Activated T-cell treated with anti-CD3 and anti-CD28 coated beads for 4 hours (primary cell): ENCODE measurements around the gene CLIC6.
A peak's percentile ranks its signal among the peaks of the same experiment; 100 is the strongest.
"Not testable (repeated sequence)": the region's sequence is repeated elsewhere in the genome, so short reads cannot be mapped to it uniquely, and the experiment has no call there.

Source experiments
- DNase-seq: peaks from one replicate; pipeline ENCODE4 v3.0.0-alpha.2; 2020

CLIC6 gene

DNA sequence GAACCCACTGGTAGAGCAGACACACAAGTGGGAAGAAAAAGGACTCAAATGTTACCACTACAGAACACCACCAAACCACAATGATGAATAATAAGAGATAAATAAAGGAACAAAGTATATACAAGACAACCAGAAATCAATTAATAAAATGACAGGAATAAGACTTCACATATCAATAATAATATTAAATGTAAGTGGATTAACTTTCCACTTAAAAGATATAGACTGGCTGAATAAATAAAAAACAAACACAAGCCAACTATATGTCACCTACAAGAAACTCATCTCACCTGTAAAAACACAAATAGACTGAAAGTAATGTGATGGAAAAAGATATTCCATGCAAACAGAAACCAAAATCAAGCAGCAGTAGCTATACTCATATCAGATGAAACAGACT is 6.9 kb upstream of the CLIC6 start:
- no peak for DNase-seq

DNA sequence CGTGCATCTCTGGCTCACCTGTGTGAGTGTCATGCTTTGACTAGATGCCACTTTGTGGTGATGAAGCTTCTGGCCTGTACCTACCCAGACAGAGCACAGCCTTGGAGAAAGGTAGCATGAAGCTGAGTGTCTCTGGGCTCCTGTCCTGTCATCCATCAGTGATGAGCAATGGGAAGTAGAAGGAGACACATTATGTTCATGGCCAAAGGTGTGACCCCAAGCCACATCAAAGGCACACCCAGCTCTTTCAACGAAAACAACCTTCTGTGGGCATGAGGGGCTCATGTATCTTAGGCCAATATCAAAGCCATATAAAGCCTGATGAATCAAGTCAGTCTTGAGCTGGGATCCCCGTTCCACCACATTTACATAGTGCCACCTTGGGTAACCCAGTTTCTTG is 1.0 kb upstream of the CLIC6 start:
- no peak for DNase-seq

DNA sequence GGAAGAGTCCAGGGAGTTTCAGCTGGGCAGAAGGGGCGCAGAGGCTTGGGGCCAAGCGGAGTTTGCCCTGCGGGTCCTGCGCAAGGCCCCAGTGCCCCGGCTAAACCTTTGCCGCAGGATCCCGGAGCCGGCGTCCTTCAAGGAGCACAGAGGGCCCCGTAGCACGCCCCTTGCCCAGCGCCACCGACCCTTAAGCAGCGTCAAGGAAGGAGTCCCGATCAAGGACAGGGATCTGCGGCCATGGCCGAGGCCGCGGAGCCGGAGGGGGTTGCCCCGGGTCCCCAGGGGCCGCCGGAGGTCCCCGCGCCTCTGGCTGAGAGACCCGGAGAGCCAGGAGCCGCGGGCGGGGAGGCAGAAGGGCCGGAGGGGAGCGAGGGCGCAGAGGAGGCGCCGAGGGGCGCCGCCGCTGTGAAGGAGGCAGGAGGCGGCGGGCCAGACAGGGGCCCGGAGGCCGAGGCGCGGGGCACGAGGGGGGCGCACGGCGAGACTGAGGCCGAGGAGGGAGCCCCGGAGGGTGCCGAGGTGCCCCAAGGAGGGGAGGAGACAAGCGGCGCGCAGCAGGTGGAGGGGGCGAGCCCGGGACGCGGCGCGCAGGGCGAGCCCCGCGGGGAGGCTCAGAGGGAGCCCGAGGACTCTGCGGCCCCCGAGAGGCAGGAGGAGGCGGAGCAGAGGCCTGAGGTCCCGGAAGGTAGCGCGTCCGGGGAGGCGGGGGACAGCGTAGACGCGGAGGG is 520 bp downstream of the CLIC6 start:
- no peak for DNase-seq

DNA sequence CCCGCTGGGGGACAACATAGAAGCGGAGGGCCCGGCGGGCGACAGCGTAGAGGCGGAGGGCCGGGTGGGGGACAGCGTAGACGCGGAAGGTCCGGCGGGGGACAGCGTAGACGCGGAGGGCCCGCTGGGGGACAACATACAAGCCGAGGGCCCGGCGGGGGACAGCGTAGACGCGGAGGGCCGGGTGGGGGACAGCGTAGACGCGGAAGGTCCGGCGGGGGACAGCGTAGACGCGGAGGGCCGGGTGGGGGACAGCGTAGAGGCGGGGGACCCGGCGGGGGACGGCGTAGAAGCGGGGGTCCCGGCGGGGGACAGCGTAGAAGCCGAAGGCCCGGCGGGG is 1.1 kb downstream of the CLIC6 start:
- DNase-seq: not testable (repeated sequence)

DNA sequence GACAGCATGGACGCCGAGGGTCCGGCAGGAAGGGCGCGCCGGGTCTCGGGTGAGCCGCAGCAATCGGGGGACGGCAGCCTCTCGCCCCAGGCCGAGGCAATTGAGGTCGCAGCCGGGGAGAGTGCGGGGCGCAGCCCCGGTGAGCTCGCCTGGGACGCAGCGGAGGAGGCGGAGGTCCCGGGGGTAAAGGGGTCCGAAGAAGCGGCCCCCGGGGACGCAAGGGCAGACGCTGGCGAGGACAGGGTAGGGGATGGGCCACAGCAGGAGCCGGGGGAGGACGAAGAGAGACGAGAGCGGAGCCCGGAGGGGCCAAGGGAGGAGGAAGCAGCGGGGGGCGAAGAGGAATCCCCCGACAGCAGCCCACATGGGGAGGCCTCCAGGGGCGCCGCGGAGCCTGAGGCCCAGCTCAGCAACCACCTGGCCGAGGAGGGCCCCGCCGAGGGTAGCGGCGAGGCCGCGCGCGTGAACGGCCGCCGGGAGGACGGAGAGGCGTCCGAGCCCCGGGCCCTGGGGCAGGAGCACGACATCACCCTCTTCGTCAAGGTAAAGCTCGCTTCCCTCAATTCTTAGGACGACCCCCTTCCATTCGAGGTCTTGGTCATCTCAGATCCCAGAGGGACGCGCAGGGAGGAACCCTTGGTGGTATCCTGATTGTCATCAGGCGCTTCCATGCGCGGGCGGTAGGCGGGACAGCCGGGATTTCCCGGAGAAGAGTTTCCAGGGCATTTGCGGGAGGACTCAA is 1.6 kb downstream of the CLIC6 start:
- DNase-seq: no peak

DNA sequence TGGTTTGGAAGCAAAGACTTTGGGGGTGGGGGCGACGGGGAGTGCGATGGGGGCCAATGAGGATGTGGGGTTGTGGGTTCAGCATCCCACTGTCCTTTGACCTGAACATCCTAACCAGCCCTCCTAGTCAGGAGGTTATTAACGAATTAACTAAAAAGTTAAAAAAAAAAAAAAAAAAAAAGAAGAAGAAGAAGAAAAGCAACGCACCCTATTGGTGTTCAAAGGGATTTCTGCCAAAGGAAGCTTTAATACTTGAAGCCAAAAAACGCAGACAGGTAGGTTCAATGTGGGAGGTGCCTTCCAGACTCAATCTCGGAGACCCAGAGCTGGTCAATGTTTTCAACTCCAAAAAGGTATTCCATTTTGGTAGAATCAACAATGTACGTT is 2.2 kb downstream of the CLIC6 start:
- no peak for DNase-seq

DNA sequence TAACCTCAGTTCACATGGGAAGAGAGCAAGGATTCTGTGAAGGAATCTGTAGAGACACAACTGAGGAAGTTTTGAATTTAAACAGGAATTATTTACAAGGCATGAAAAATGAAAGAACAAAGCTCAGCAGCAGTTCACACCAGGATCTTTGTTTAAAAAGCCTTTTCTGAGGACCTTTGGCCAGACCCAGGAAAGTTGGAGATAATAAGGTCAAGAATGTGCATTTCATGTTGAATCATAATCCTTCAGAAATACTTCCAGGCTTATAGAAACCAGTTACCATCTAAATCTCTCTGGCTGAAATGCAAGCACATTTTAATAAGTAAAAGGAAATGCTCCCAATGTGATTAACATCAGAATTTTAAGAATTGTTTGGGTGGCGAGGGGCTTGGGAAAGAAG is 2.7 kb downstream of the CLIC6 start:
- DNase-seq: no peak

DNA sequence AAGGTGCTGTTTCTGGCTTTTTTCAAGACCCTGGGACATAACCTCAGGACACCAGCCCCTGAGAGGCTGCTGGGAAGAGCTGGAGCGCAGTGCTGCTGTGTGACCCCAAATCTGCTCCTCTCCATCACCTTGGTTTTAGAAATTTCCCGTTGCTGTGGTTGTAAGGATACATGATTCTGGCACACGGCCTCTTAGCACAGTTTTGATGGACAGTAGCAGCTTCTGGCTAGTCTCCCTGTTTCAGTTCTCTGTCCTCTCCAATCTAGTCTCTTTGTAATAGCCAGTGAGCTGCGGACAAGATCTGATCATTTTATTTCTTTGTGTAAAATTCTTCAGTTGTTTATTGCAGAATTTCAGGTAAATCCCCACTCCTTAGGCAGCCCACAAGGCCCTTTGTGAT is 3.1 kb downstream of the CLIC6 start:
- no peak for DNase-seq

DNA sequence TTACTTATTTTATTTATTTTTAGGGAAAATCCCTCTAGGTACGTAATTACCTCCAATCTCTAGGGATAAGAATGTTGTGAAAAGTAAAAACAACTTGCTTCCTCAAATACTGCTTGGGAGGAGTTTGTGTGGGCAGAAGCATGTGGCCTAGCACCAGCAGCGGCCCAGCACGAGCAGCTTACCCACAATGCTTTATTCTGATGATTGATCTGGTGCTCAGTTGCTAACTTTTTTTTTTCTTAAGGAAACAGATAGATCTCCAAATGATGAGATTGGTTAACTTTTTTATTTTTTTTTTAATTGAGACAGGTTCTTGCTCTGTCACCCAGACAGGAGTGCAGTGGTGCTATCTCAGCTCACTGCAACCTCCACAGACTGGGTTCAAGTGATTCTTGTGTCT is 4.2 kb downstream of the CLIC6 start:
- DNase-seq: no peak

DNA sequence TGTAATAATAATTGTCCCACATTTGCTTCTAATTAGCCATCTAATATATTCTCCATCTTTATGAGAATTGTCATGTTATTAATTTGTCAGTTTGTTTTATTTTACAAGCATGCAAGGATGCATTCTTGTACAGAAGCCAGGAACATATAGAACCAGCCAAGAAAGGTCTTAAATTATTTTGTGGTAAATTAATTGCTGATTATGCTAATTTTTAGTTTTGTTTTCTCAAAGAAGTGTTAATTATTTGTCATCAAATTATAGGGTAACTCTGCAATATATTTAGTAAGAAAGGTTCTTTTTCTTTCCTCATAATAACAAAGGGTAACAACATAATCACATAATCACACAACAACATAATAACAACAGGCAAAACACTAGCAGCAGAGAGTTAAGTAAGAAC is 5.7 kb downstream of the CLIC6 start:
- no peak for DNase-seq

DNA sequence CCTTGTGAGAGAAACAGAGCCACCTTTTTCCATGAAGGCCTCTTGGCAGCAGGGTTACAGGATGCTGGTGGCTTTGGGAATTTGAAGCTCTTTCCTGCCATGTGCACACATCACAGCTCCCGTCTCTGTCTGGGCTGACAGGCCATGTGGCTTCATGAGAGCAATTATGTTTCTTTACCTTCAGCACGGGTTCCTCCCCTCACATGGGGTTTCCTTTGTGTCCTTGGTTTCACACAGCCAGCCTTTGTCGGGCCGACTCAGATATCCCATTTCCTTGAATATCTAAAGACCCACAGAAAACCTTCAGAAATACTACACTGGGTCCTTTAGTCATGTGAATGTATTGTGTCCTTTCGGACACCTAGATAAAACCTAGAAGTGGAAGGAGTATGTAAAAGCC is 7.1 kb downstream of the CLIC6 start:
- no peak for DNase-seq

DNA sequence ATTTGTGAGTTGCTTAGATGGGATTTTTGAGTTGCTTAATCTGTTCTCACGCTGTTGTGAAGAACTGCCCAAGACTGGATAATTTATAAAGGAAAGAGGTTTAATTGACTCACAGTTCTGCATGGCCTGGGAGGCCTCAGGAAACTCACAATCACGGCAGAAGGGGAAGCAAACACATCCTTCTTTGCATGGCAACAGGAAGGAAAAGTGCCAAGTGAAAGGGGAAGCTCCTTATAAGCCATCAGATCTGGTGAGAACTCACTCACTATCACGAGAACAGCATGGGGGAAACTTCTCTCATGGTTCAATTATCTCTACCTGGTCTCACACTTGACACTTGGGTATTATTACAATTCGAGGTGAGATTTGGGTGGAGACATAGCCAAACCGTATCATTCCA is 10.3 kb downstream of the CLIC6 start:
- no peak for DNase-seq

DNA sequence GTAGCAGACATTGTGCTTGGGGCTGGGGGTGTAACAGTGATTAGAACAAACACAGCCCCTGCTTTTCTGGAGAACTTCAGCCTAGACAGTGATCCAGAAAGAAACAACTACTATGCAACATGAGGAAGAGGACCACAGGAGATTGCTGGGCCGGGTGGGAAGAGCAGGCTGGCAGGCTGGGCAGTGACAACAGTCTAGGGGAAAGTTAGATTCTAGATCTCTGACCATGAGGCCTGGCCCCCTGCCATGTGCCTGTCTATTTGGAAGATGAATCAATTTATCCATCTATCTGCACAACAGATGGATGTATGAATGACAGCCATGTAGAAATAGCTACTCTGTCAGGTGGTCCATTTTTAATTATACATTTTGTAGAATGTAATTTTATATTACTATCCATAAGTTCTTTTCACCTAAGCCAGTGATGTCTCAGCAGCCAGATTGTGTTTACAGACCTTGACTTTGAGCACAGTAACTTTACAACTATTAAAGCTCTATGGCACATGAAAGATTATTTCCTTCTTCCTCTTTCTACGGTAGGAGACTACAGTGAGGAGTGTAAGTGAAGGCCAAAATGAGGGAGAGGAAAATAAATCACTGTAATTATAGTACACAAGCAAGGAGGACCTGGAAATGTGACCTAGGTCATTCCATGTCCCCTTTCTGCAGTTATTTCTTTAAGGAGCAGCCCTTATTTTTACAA is 15.5 kb downstream of the CLIC6 start:
- no peak for DNase-seq

DNA sequence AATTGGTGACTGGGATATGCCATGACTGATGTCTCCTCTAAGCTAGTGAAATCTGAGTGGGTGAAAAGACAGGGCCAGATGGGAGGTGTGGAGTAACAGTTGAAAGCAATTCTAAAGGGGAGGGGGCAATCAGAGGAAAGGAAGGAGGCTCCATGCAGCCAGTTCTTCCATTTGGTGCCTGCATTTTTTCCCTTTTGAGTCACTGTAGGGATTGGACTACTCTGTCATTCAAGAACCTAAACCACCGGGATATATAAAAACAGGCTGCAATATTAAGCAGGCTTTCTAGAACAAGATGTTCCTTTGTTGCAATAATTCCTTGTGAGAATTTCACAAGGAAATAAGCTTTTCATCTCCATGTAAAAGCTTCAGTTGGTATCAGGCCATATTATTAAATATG is 18.3 kb downstream of the CLIC6 start:
- DNase-seq: no peak

DNA sequence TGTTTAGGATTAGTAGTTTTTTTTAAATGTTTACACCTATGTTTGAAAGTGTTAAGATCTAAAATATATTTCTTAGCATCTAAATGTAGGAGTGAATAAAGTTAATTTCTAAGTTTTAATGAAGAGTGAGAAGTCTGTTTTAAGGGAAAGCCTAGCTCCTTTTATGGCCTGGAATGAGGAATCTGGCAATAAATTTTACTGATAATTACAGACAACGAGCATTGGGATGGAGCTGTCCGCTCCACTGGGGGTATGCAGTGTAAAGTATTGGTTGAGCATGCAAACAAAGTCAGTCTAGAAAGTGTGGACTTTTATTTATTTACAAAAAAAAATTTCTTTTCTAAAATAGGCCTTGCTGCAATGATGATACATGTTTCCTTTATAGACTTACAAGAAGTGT is 19.0 kb downstream of the CLIC6 start:
- no peak for DNase-seq

DNA sequence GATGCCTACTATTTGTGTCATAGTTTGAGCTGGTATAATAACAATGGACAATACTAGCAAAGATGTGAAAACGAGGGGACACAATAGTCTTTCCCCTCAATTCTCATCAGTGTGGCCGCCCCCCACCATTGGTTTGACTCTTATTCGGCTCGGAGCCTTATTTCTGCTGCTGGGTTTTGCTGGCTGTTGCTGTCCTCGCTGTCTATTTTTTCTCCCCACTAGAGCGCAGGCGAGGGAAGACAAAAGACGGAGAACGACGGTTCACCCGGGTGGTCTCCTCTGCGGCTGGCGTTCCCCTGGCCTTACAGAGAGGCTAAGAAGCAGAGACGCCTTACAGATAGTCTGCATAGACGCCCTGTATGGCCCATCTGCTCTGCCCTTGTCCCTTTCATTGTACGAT is 19.4 kb downstream of the CLIC6 start:
- no peak for DNase-seq

DNA sequence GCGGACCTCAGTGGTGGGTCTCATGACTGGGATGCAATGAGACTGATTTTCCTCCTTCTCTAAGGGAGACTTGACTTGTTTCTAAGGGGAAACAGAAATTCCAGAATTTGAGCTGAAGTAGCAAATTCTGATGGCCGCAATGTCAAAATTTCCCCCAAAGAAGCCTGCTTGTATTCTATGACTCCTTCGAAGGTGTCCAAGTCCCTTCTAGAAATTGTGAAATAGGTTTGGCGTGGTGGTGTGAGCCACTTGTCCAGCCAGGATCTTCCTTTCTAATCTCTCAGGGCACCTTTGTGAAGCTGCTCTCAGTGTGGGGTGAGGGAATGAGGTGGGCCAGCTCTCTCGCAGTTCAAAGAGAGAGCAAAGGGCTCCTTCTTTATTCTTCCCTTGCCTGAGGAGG is 19.9 kb downstream of the CLIC6 start:
- DNase-seq: no peak

DNA sequence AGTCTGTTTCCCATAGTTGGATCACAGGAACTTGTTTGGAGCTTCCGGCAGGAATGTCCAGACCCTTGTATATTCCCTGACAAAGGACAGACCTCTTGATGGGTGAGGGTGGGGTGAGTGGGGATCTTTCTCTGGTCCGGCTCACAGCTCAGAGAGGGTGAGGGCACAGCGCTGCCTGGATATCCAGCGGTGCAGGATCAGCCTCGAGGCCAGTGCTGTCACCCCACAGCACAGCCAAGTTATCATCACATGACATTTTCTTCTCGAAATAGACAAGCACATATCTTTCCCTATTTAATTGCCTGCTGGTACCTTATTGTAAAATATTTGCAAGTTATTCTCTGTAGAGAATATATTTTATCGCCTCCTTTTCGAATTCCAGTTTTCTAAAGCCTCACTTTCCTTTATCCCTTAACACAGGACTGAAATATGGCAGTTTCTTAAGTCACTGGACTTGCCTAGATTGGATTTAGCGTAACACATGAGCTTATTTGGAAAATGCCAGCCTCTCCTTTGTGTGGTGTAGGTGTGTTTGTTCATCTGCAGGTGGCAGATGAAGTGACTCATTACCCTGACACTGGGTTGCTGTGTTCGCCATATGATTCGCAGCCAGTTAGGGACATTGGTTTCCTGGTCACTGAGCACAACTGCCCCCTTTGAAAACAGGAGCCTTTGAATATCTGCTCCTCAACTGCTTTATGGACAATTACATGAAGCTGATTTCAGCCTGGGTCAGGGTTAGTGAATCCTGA is 21.4 kb downstream of the CLIC6 start:
- DNase-seq: no peak

DNA sequence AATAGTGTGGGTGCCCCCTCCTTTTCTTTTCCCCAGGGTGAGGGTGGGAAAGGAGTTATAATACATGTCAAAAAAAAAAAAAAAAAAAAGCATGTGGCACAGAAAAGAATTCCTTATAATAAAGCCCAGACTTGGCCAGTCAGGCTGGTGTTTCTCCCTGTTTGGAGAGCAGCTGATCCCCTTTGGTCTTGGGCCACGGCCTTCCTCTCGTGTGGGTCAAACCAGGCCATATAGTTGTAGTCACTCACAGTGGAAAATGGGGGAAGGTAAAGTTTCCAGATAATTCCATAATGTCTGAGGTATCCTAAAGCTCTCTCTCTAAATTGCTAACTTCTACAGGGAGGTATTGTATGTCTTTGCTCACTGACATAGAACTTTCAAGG is 22.0 kb downstream of the CLIC6 start:
- DNase-seq: no peak

DNA sequence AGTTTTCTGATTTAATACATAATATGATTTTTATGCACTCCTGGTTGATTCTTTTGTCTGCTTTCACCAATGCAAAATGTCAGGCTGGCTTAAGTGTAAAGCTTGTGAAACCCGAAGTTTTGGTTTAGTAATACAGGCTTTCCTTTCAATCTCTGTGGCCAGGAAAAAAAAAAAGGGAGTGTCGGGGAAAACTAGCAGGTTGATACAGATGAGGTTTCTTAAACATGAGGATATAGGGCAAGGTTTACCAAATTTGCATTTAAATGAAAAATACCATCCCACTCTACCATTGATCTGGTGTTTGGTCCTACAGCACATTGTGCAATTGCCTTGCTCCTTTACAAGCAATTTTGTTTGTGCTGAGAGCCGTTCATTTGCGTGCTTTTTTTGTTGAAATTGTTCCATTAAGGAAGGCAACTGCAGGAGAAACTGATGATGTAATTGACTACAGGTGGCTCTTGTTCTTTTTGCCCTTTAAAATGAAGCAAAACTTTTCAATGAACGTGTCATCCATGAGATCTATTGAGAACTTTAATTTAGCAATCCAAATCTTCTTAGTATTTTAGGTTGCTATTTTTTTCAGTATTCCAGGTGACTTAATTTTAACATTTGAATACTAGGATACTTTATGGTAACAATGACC is 22.7 kb downstream of the CLIC6 start:
- DNase-seq: no peak

DNA sequence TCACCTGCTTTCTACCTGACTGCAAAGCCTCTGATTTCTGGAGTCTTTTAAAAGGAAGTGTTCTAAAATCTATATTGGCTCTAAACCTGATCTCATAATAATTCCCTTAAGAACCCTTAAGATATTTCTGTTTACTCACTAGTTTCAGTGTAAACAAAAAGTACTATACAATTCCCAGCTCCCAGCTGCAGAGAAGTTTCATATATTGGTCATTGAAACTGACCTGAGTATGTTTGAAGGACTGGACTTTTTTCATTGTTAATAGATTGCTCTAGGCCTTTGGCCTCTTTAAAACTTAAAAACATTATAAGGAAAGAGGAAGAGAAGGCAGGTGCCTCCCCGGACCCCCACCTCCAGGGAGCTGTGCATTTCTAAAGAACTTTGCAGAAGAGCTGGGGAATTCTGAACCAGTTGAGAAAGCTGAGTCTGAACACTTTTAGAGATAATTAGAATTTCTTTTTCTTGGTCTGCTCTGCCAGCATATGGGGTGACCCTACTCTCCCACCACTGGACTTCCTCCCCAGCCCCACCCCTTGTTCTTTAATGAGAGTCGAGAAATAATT is 23.7 kb downstream of the CLIC6 start:
- DNase-seq: no peak

DNA sequence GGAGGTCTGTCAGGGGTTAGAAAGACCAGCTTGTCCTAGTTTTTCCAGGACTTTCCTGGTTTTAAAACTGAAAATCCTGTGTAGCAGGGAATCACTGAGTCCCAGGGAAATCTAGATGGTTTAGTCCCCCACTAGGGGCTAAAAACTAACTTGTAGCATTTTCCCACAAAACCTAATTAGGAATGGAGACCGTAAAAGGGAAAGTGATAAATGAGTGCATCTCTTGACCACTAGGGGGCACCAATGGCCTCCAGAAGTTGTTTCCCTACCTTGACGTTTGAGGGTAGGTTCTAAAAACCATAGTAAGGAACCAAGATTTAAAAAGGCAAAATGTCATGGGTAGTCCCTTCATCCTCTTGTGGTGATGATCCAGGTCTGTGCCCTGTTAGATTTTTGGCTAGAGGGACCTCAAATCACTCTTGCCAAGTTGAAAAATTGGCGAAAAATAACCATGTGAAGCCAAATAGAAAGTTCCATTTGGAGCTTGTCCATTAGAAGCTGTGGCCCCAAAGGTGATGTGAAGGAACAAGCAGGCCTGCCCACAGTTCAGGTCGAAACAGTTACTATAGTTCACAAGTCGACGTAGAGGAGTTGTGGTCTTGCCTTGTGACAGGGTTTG is 24.5 kb downstream of the CLIC6 start:
- DNase-seq: peak; percentile 35
